Tibial nerve (tissue), 4 donors: Measurements from ENCODE around the gene PLXNA4. TPM values are rescaled to one million over a fixed set of nuclear protein-coding genes. Genes with fewer than 3 reads are reported as not detected.

ENCODE experiments used
- DNase-seq, 2 donors: peaks; one replicate each; pipeline ENCODE4 v3.0.0-alpha.2; 2019; ENCODE audit warnings: low spot score in 2 of 2
- H3K27ac ChIP-seq, 4 donors: fragments of 200-600 bp; sonication (generic) in 3 of 4; one replicate each; pipeline ENCODE4 v1.5.1; 2017 to 2019; ENCODE audit warnings: mild to moderate bottlenecking in 1 of 4
- H3K27me3 ChIP-seq, 2 donors: fragments of 200-600 bp; sonication (generic) in 1 of 2; one replicate each; pipeline versions ENCODE4 v1.5.1 to v1.6.0; 2017 to 2019
- H3K36me3 ChIP-seq, 3 donors: fragments of 200-600 bp; sonication (generic); one replicate each; pipeline ENCODE4 v1.5.1; 2018 to 2019
- H3K4me1 ChIP-seq, 4 donors: fragments of 200-600 bp; sonication (generic) in 3 of 4; one replicate each; pipeline ENCODE4 v1.5.1; 2017 to 2019
- H3K4me3 ChIP-seq, 4 donors: fragments of 200-600 bp; sonication (generic) in 3 of 4; one replicate each; pipeline ENCODE4 v1.5.1; 2017 to 2019; ENCODE audit warnings: mild to moderate bottlenecking in 1 of 4, moderate library complexity in 1 of 4
- H3K9me3 ChIP-seq, 4 donors: fragments of 200-600 bp; sonication (generic) in 3 of 4; one replicate each; pipeline ENCODE4 v1.5.1; 2017 to 2019
- EP300 ChIP-seq, 2 donors: sonication (generic); formaldehyde crosslinking; IDR thresholded peaks; one replicate each; pipeline ENCODE4 v1.6.1; 2017; ENCODE audit warnings: antibody characterized with exemption in 2 of 2, mild to moderate bottlenecking in 1 of 2
- POLR2A ChIP-seq, 2 donors: fragments of 450-650 bp; IDR thresholded peaks; one replicate each; pipeline ENCODE4 v1.6.1; 2017; ENCODE audit warnings: antibody characterized with exemption in 2 of 2, mild to moderate bottlenecking in 2 of 2, moderate library complexity in 2 of 2
- WGBS, 2 donors: methylation state at CpG; one replicate each; pipeline ENCODE4 v1.1.5; 2018; 5-methylcytosine and 5-hydroxymethylcytosine counted together
- total RNA-seq, 4 donors: library from RNA; depleted of rRNA; stranded (reverse); fragments of >200 nt; gene quantifications; one replicate each; pipeline ENCODE4 v1.1.0, GENCODE V29; 2016
- TF ChIP-seq, protein P1 (sequence below), 5 experiments: fragments of 200-600 bp in 3 of 5; fragments of 450-650 bp in 2 of 5; sonication (generic) in 3 of 5; IDR thresholded peaks; one replicate each; pipeline ENCODE4 v1.5.1; 2016 to 2019; ENCODE audit warnings: antibody characterized with exemption in 5 of 5, mild to moderate bottlenecking in 3 of 5, moderate library complexity in 2 of 5

The PLXNA4 gene
- total RNA-seq, 4 donors from 2014 or later, result 12.6 to 32.4 (median 13.7) TPM

DNA sequence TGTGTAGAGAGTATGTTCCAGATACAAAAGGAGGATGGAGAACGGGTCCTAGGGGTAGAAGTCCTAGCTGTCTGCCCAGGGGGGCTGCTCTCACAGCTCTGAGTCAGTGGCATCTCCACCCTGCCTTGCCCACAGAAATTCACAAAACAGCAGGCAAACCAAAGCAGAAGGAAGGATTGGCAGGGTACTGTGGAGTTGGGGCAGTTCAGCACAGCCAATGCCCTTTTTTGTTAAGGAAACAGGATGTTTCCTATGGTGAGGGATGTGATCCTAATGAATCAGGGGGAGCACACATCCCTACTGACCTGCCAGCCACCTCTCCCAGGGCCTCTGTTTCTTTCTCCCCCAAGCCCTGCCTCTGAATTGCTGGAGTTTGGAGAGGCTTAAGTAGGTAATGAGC is 457.6 kb downstream of the PLXNA4 start:
- Histone ChIP-seq H3K4me1 (no peaks in the 10 kb centered on the region), H3K27me3 (no peaks in the 10 kb centered on the region), H3K4me3 (no peak overlapping the region), H3K27ac (no peak overlapping the region), H3K9me3 (no peaks in the 10 kb centered on the region), H3K36me3 (no peaks in the 10 kb centered on the region)
- no peak for DNase-seq
- TF ChIP-seq EP300 (IDR thresholded peaks at IDR 0.05) (no peak), POLR2A (IDR thresholded peaks at IDR 0.05) (no peak)
- TF ChIP-seq, protein P1, sequence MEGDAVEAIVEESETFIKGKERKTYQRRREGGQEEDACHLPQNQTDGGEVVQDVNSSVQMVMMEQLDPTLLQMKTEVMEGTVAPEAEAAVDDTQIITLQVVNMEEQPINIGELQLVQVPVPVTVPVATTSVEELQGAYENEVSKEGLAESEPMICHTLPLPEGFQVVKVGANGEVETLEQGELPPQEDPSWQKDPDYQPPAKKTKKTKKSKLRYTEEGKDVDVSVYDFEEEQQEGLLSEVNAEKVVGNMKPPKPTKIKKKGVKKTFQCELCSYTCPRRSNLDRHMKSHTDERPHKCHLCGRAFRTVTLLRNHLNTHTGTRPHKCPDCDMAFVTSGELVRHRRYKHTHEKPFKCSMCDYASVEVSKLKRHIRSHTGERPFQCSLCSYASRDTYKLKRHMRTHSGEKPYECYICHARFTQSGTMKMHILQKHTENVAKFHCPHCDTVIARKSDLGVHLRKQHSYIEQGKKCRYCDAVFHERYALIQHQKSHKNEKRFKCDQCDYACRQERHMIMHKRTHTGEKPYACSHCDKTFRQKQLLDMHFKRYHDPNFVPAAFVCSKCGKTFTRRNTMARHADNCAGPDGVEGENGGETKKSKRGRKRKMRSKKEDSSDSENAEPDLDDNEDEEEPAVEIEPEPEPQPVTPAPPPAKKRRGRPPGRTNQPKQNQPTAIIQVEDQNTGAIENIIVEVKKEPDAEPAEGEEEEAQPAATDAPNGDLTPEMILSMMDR (IDR thresholded peaks at IDR 0.05), result no peak
- 75 to 100% methylated on average over 1 of the region's 1 CpG for WGBS, 2 donors

DNA sequence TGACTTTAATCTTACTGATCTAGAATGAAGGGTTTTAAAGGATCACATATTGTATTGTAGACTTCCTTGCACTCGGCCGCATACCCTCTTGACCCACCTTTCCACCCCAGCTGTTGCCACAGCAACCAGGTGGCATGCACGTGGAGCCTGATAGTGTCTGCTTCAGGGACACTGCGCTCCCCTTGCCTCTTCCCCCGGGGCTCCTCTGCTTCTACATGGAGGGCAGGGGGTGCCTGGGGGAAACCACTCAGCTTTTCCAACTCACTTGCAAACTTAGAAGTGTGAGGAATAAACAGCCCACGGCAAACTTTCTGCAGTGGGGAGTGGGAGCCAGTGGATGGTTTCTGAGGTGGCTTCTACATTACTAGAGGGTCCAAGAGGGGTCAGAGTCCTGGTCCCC is 458.6 kb downstream of the PLXNA4 start:
- no peaks in the 10 kb centered on the region for H3K9me3 ChIP-seq
- H3K27me3 ChIP-seq, result no peaks in the 10 kb centered on the region
- no peaks in the 10 kb centered on the region for H3K36me3 ChIP-seq
- no peak for DNase-seq
- no peaks in the 10 kb centered on the region for H3K4me1 ChIP-seq
- H3K4me3 ChIP-seq, result no peak overlapping the region
- TF ChIP-seq EP300 (IDR thresholded peaks at IDR 0.05), result no peak
- TF ChIP-seq, protein P1 (IDR thresholded peaks at IDR 0.05), result no peak
- no peak for TF ChIP-seq POLR2A (IDR thresholded peaks at IDR 0.05)
- no peak overlapping the region for H3K27ac ChIP-seq
- WGBS, 2 donors, result 66 to 67% methylated on average over 6 of the region's 6 CpGs

DNA sequence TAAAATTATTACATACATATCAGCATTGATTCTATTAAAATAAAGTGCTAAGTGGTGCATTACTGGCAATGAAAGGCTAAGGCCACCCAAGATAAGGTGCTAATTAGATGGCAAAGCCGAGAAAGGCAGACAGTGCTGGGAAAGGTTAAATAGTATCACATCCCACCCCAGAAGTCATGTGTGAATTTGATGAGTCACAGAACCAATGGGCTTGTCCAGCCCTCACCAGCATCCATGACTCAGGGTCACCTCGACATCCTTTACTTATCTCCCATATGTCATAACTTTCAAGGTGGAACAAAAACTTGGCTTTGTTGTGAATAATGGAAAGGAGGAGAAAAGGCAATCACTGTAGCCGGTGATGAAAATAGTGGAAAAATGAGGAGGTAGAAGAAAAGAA is 459.1 kb downstream of the PLXNA4 start:
- TF ChIP-seq POLR2A (IDR thresholded peaks at IDR 0.05) (no peak), EP300 (IDR thresholded peaks at IDR 0.05) (no peak)
- TF ChIP-seq, protein P1 (IDR thresholded peaks at IDR 0.05), result no peak
- Histone ChIP-seq H3K4me3 (no peak overlapping the region), H3K4me1 (no peaks in the 10 kb centered on the region), H3K36me3 (no peaks in the 10 kb centered on the region), H3K27ac (no peak overlapping the region), H3K9me3 (no peaks in the 10 kb centered on the region), H3K27me3 (no peaks in the 10 kb centered on the region)
- DNase-seq, result no peak
- 74 to 80% methylated on average over 3 of the region's 3 CpGs for WGBS, 2 donors

DNA sequence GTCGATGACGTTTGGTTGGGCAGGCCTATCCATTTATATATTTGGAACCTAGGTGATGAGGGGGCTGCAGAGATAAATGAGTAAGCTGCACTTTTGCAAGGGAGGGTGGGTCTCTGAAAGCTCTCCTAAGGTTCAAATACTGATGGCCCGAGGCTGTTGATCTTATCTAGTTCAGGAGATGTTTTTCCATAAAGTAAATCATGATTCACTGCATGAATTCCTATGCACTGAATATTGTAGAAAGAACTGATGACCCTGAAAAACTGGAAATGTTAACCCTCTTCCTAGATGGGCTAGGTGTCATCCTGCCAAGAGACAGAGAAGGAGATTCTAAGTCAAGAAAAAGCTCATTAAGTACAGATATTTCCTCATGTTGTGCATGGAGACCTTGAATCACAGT is 459.9 kb downstream of the PLXNA4 start:
- no peaks in the 10 kb centered on the region for H3K36me3 ChIP-seq
- H3K27ac ChIP-seq, result no peak overlapping the region
- DNase-seq, result no peak
- H3K27me3 ChIP-seq, result no peaks in the 10 kb centered on the region
- no peak overlapping the region for H3K4me3 ChIP-seq
- no peaks in the 10 kb centered on the region for H3K4me1 ChIP-seq
- TF ChIP-seq POLR2A (IDR thresholded peaks at IDR 0.05) (no peak), EP300 (IDR thresholded peaks at IDR 0.05) (no peak)
- TF ChIP-seq, protein P1 (IDR thresholded peaks at IDR 0.05), result no peak
- WGBS, 2 donors, result 80 to 81% methylated on average over 3 of the region's 3 CpGs
- H3K9me3 ChIP-seq, result no peaks in the 10 kb centered on the region

DNA sequence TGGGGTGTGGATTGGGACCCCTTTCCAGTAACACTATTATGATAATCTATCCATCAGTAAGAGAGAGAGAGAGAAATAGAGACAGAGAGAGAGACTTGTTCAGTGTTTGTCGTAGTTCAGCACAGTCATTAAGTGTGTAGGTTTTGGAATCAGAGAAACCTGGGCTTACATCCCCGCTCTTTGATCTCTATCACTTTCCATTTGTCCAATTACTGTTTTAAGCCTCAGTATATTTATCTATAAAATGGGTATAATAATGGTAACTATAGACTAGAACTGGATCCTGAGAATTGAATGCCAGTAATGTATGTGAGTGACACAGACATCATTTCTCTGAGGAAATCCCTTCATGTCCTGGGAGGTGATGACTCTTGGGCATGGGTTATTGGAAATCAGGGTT is 460.5 kb downstream of the PLXNA4 start:
- Histone ChIP-seq H3K27me3 (no peaks in the 10 kb centered on the region), H3K4me1 (no peaks in the 10 kb centered on the region), H3K9me3 (no peaks in the 10 kb centered on the region), H3K4me3 (no peak overlapping the region), H3K27ac (no peak overlapping the region), H3K36me3 (no peaks in the 10 kb centered on the region)
- WGBS, 2 donors, result 94% methylated on average over 2 of the region's 2 CpGs
- TF ChIP-seq EP300 (IDR thresholded peaks at IDR 0.05), result no peak
- no peak for DNase-seq

DNA sequence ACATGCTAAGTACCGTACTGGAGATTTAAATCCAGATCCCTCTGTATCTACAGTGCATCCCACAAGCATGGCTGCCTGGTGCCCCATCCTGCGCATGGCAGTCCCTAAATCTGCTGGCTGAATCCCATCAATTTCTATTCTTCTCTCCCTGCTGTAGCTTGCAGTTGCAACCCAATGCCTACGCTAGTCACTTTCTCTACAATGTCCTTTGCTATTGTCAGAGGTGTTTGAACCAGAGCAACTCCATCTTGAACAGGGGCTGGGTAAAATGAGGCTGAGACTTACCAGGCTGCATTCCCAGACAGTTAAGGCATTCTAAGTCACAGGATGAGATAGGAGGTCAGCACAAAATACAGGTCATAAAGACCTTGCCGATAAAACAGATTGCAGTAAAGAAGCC is 461.2 kb downstream of the PLXNA4 start:
- TF ChIP-seq EP300 (IDR thresholded peaks at IDR 0.05), result no peak
- TF ChIP-seq, protein P1 (IDR thresholded peaks at IDR 0.05), result no peak
- TF ChIP-seq POLR2A (IDR thresholded peaks at IDR 0.05), result no peak
- no peaks in the 10 kb centered on the region for H3K36me3 ChIP-seq
- no peaks in the 10 kb centered on the region for H3K27me3 ChIP-seq
- no peak overlapping the region for H3K4me3 ChIP-seq
- 86 to 87% methylated on average over 4 of the region's 4 CpGs for WGBS, 2 donors
- DNase-seq, result no peak
- no peaks in the 10 kb centered on the region for H3K4me1 ChIP-seq
- H3K27ac ChIP-seq, result no peak overlapping the region
- no peaks in the 10 kb centered on the region for H3K9me3 ChIP-seq
